GM21526 (cell line): ENCODE measurements around the gene MYBPC1.
"Not testable (repeated sequence)": the region's sequence is repeated elsewhere in the genome, so short reads cannot be mapped to it uniquely, and the experiment has no call there.

ENCODE experiments used
- ATAC-seq: cut with Tn5 transposase; IDR thresholded peaks from one replicate; pipeline ENCODE4 v1.9.1; 2021; ENCODE audit warnings: moderate library complexity; ENCODE audit not compliant: unreplicated experiment, low FRiP score

The MYBPC1 gene

DNA sequence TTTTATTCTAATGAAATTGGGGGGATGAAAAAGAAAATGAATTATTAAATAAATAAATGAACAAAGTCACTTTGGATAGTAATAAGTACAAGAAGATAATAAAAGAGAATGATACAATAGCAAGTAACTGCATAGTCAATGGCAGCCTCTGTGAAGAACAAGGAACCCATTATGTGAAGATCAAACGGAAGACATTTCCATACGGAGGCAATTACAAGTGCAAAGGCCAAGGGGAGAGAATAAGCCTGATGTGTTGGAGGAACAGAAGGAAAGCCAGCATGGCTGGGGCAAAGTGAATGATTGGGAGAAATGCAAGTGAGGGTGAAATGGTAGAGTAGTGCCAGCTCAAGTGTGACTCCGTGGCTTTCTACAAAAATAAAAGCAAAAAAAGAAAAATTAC, 58.7 kb downstream of the MYBPC1 start:
- ATAC-seq, result no peak

DNA sequence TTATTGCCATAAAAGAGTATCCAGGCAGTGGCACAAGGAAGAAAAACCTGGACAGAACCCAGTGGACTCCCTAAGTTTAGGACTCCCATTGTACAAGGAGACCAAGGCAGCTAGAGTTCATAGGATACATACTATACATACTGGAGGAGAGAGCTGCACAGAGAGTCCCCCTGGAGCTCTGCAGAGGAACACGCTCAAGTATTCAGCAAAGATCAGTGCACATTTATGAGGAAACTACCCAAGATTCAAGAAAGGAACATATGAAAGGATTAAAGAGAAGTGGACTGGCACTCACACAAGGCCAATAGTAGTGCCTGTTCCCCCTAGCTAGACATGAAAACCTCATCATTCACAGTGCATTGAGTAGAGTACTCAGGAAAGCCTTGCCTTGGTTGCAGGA, 59.7 kb downstream of the MYBPC1 start:
- ATAC-seq, result no peak

DNA sequence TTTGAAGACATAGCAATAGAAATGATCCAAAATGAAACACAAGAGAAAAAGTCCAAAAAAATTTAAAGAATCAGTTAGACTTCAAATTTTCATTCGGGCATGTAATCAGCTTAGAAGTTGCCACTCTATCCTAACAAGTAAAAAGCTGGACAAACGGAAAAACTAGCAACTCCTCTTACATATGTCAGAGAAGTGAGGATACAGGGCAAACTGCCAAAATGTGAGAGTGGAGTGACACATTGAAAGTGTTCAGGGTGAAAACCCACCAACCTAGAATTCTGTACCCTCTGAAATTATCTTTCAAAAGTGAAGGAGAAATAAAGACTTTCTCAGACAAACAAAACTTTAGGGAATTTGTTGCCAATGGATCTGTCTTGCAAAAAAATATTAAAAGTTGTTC, 60.6 kb downstream of the MYBPC1 start:
- ATAC-seq, result no peak

DNA sequence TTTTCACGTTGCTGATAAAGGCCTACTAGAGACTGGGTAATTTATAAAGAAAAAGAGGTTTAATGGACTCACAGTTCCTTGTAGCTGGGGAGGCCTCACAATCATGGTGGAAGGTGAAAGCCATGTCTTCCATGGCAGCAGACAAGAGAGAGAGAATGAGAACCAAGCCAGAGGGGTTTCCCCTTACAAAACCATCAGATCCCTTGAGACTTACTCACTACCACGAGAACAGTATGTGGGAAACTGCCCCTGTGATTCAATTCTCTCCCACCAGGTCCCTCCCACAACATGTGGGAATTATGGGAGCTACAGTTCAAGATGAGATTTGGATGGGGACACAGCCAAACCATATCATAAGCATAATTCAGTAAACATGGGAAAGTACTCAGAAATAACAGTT, 65.9 kb downstream of the MYBPC1 start:
- ATAC-seq, result not testable (repeated sequence)

DNA sequence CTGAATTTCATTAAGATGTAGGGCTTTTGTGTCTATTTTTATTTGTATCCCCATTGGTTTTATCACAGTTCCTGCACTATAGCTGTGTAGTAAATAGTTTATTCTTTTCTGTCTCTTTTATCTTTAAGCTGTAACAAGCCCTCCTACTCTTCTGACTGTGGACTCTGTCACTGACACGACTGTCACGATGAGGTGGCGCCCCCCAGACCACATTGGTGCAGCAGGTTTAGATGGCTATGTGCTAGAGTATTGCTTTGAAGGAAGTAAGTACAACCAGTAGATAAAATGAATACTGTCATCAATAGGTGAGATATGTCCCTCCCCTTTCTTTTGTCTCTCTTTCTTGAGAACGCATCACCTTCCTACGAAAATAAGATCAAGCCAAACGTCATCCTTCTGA, 68.5 kb downstream of the MYBPC1 start:
- no peak for ATAC-seq

DNA sequence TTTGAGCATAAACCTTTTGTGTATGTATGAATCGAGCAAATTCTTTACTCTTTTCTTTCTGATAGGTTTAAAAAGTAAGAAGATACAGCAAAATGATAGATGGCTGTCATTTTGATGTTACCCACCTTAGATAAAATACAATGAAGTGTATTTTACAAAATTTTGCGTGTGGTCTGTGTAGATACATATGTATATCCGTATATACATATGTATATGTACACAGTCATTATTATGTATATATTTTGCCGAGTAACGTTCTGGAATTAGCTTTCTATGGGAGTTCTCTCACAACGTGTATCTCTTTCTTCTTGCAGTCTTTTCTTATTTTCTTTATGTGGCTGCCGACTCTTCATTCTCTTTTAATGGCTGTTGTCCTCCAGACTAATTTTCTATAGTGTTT, 70.2 kb downstream of the MYBPC1 start:
- ATAC-seq, result no peak

DNA sequence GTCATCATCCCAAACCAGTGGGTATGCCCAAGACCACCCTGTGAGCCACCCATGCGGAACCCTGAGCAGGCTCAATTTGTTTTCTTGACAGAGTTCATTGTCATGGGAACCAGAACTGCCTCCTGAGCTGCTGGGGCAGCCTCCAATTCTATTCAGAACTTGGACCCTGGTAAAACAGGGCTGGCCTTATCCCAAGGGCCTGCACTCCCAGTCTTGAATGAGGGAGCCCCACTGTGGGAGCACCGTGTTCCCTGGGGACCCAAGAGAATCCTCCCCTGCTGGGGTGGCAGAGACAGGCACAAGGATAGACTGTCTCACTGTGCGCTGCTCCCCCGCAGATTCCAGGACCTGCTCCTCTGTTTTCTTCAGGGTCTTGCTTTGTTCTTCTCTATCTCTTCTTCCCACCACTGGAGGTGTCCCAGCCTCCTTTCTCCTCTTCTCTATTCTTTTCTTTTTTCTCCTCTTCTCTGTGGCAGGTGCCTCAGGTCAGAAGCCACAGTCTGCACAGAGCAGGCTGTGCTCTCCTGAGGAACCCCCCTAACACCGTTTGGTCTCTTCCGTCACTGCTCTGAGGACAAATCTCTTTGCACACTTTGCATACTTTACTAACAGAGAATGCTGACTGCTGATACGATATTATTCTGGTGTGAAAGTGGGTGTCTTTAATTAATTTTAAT, 71.4 kb downstream of the MYBPC1 start:
- no peak for ATAC-seq

DNA sequence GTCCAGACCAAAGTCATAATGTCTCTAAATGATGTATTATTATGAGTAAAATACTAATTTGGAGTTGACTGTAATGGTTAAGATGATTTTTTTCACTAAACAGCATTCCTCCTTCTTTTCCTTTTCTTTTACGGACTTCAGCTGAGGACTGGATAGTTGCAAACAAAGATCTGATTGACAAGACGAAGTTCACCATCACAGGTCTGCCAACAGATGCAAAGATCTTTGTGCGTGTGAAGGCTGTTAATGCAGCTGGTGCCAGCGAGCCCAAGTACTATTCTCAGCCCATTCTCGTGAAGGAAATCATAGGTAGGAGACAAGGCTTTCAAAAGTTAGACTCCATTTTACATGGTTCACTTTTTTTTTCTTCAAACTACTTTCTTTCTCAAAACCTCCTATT, 72.8 kb downstream of the MYBPC1 start:
- ATAC-seq, result no peak

DNA sequence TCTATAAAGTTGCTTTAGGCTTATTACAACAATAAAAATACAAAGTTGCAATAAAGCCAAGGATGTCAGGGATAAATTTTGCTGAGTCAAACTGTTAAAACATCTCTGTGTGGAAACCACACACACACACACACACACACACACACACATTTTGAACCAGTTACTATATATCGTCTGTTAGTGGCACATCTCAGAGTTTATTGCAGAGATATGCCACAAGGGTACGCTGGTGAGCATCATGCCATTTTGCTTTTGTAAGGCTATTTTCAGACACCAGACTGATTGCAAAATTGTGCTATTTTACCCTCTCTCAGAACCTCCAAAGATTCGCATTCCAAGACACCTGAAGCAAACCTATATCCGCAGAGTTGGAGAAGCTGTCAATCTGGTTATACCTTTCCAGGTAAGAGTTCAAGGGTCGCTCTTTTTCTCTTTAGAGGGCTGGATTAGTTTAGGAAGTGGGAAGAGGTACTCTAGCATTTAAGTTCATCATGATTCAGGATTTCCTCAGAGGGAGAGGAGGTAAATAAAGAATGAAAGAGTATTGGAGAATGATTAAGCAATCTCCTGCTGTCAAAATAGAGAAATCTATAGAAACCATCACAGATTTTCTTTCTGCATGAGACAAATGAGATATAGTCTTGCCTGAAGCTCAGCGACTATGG, 75.4 kb downstream of the MYBPC1 start:
- no peak for ATAC-seq

DNA sequence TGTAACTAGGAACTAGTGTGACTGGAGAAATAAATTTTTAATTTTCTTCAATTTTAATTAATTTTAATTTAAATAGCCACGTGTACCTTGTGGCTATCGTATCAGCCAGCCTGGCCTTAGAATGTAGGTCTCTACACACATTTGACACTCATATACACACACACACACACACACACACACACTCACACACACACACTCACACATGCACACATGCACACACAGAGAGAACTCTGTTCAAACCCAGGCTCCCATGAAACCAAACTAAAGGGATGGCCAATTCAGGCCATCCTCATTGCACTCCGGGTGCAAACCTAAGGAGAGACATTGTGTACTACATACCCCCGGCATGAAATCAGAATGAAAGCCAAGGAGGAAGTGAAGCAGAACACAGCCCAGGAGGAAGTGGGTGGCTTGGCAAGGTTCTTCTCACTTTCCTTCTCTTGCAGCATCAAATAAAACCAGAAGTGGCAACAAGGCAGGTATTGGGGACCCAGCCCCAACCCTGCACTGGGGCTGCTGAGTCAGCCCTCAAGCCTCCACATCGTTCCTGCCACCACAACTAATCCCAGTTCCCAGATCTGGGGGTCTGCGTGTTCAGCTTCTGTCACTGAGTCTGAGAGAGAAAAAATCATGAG, 76.5 kb downstream of the MYBPC1 start:
- peak; percentile 85 for ATAC-seq

DNA sequence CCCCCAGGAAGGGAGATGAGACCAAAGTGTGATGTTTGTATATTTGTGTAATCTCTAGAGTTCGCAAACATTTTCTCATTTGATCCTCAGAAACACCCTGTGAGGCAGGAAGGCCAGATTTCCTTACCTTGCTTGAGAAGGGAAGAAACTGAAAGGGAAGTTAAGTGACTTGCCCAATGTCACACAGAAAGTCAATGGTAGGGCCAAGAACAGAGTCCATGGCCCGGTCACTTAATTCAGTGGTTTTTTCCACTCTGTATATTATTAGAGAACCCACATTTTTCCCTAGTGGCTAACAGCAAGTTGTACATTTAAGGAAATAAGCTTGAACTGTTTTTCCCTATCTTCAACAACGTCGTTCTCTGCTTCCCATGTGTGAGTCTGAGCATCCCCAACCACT, 77.1 kb downstream of the MYBPC1 start:
- no peak for ATAC-seq

DNA sequence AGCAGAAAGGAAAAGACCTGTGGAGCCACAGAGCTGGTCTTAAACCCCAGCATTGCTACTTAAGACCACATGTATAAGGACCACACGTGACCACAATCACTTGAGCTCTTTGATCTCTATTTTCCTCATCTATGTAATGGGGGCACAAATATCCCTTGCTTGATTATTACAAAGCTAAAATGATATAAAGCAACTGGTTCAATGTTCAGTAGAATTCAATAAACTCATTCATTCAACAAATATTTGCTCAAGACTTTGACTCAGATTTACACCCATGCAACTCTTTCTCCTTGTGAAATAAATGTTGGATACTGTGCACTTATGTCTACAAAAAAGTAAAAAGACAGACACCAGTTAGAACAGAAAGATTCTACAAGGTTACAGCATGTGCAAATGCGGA, 80.8 kb downstream of the MYBPC1 start:
- no peak for ATAC-seq

DNA sequence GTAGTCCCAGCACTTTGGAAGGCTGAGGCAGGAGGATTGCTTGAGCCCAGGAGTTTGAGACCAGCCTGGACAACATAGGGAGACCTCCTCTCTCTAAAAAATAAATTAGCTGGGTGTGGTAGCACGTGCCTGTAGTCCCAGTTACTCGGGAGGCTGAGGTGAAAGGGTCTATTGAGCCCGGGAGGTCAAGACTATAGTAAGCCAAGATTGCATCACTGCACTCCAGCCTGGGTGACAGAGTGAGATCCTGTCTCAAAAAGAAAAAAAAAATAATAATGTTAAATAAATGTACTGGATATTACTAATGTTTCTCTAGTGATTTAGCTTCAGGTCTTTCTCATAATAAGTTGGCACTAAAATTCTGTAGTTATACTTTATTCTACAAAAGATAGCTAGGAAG, 81.7 kb downstream of the MYBPC1 start:
- ATAC-seq, result not testable (repeated sequence)

DNA sequence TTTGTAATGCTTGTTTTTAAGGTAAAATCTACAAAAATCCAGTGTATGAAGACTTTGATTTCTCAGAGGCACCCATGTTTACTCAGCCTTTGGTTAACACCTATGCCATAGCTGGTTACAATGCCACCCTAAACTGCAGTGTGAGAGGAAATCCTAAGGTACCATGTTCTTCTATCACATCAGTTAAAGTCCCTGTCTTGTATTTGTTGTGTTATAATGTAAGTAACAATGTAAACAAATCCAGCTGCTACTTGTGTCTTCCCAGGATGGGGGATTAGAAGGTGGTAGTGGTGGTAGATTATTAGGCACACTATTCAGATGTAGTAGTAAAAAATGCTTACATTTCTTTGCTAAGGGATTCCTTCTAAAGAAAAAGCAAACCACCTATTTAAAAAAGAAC, 83.3 kb downstream of the MYBPC1 start:
- ATAC-seq, result no peak

DNA sequence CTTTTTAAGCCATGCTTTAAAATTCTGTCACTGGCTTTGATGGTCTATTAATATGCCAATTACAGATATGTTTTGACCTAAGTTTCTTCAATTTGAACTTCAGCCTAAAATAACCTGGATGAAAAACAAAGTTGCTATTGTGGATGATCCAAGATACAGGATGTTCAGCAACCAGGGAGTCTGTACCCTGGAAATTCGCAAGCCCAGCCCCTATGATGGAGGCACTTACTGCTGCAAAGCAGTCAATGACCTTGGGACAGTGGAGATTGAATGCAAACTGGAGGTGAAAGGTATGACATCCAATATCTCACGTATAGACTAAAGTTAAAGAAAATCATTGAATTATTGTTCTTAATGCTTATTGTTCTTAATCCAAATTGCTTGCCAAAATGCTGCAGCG, 85.5 kb downstream of the MYBPC1 start:
- no peak for ATAC-seq

DNA sequence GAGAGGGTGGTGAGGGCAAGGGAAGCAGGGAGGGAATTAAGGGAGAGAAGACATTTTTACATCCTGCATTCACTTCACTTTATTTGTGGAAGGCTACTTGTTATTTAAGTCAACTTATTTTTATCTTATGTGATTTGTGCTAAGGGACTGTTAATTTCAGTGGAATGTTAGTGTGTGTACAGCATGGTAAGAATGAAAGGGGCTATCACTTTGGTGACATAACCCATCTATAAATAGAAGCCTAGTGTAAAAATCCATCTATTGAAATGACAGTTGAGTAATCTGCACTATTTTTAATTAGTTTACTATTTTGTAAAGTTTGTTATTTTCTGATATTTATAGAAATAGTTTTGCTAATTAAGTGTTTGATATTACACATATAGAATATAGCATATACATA, 85.9 kb downstream of the MYBPC1 start:
- ATAC-seq, result no peak

DNA sequence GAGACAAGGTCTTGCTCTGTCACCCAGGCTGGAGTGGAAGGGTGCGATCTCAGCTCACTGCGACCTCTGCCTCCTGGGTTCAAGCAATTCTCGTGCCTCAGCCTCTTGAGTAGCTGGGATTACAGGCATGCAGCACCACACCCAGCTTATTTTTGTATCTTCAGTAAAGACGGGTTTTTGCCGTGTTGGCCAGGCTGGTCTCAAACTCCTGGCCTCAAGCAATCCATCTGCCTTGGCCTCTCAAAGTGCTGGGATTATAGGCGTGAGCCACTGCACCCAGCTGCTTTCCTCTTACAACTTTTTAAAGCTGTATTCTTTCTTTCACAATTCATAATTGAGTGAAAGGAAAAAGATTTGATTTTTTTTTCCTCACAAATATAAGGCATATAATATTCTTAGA, 86.9 kb downstream of the MYBPC1 start:
- ATAC-seq, result not testable (repeated sequence)

DNA sequence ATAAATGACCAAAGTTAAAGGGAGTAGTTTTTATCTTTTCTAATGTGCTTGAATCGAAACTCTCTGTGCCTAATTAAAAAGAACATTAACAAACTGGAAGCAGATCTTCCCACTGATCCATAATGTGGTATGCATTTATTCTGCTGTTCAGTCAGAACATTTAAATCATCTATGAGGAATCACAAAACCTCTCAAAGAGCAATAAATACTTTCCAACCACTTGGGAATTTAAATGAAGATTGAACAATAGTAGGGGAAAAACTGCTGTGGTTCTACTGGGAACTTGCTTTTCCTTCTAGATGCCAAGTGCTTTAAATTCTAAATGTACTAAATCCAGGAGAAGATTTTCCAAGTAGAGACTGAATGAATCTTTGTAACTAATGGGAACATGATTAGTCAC, 90.3 kb downstream of the MYBPC1 start:
- ATAC-seq, result no peak

DNA sequence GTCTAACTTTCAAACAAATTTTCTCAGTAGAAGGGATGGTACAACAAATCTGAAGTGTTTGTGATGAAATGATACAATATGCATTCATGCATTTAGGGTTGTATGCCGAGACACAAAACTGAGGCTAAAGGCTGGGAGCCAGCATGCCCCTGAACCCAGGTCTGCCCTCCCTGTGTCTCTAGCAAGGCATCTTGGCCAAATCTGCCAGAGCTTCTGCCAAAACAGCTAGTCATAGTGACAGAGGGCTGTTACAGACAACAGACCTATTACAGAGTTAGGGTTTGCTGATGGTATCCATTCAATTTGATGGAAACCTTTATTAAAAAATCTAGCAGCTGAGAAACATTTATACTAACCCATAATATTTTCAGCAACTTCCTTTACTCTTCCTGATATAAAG, 91.4 kb downstream of the MYBPC1 start:
- no peak for ATAC-seq

DNA sequence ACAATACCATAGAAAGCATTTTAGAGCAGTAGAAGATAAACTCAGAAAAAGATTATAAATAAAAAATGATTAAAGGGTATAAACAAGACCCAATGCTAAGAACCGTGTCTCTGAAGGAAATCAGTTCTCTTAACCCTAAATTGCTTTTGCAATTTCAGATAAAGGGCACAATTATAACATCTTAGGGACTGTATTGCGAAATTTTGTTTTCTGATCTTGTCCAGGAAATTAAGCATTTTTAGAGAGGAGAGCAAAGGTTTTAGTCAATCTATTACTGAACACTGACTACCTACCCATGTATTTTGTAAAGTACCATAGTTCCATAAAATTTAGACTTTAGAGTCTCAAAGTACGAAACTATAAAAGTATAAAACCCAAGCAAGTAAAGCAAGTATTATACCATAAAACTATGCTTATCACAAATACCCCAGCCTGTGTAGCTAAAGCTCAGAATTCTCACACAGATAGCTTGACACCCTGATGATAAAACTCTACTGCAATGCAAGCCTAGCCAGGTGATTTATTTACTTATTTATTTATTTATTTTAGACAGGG, 95.8 kb downstream of the MYBPC1 start:
- no peak for ATAC-seq

DNA sequence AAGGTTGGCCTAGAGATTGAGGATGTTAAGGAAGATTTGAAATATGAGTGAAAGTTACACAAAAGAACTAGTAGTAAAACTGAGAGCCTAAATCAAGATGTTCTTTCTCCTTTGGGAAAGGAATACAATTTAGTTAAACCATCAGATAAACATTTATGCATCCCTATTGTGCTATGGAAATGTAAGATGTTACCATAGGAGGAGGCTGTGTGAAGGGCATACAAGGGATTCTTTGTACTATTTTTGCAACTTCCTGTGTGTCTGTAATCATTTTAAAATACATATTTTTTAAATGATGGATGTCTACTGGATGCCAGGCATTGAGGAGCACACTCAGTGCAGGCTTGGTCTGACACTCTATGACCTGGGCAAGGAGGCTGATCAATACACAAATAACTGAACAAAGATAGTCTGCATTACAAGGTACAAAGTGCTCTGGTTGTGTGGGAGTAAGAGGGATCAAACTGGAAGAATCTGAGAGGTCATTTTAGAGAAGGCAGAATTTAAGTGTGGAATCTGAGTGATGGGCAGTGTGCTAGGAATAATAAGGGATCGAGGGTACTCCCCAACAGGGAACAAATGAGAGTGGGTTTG, 96.8 kb downstream of the MYBPC1 start:
- no peak for ATAC-seq
